ENCODE results near the gene ATP13A3.

GRCh38 chr3:194399874-194400411 lies 86.9 kb downstream of the ATP13A3 start:
- TF ChIP-seq, protein P1, sequence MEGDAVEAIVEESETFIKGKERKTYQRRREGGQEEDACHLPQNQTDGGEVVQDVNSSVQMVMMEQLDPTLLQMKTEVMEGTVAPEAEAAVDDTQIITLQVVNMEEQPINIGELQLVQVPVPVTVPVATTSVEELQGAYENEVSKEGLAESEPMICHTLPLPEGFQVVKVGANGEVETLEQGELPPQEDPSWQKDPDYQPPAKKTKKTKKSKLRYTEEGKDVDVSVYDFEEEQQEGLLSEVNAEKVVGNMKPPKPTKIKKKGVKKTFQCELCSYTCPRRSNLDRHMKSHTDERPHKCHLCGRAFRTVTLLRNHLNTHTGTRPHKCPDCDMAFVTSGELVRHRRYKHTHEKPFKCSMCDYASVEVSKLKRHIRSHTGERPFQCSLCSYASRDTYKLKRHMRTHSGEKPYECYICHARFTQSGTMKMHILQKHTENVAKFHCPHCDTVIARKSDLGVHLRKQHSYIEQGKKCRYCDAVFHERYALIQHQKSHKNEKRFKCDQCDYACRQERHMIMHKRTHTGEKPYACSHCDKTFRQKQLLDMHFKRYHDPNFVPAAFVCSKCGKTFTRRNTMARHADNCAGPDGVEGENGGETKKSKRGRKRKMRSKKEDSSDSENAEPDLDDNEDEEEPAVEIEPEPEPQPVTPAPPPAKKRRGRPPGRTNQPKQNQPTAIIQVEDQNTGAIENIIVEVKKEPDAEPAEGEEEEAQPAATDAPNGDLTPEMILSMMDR (IDR thresholded peaks at IDR 0.05), result no peak
- TF ChIP-seq POLR2A (IDR thresholded peaks at IDR 0.05) (no peak), EP300 (IDR thresholded peaks at IDR 0.05) (no peak)

Measured in upper lobe of left lung (tissue), 4 donors.